HAP-1 (cell line): ENCODE results near the gene PODNL1.
A peak's percentile ranks its signal among the peaks of the same experiment; 100 is the strongest.
"Not testable (repeated sequence)": the region's sequence is repeated elsewhere in the genome, so short reads cannot be mapped to it uniquely, and the experiment has no call there.

Experiments
- DNase-seq, 2 experiments: peaks; one replicate each; pipeline ENCODE4 v3.0.0-alpha.2; 2016 to 2020; ENCODE audit warnings: low spot score in 2 of 2
- H3K27me3 ChIP-seq: fragments of 250-450 bp; sonication (Bioruptor Pico); 2 replicates; pipeline ENCODE4 v1.5.1; 2020; ENCODE audit warnings: low read depth, mild to moderate bottlenecking, moderate library complexity
- H3K36me3 ChIP-seq: fragments of 250-450 bp; sonication (Bioruptor Pico); replicated peaks from 2 replicates; pipeline ENCODE4 v1.5.1; 2020; ENCODE audit warnings: mild to moderate bottlenecking
- H3K4me1 ChIP-seq: fragments of 250-450 bp; sonication (Bioruptor Pico); 2 replicates; pipeline ENCODE4 v1.5.1; 2020; ENCODE audit warnings: mild to moderate bottlenecking
- H3K4me3 ChIP-seq: fragments of 250-450 bp; sonication (Bioruptor Pico); 2 replicates; pipeline ENCODE4 v1.5.1; 2020; ENCODE audit warnings: mild to moderate bottlenecking, moderate library complexity
- H3K9me3 ChIP-seq: fragments of 250-450 bp; sonication (Bioruptor Pico); 2 replicates; pipeline ENCODE4 v1.5.1; 2020; ENCODE audit warnings: mild to moderate bottlenecking, moderate library complexity
- in situ Hi-C: fragments of 300-500 bp; cut with MboI; formaldehyde crosslinking; loops from 3 replicates; pipeline ENCODE4 v1.14.3; 2020; ENCODE audit warnings: low sequenced_read_pairs, inconsistent platforms, mixed read lengths

The PODNL1 gene

GRCh38 chr19:13932911-13933393 is 5.3 kb downstream of the PODNL1 start:
- H3K9me3 ChIP-seq: no peaks in the 10 kb centered on the region
- in situ Hi-C loops: no loop called here
- no peaks in the 10 kb centered on the region for H3K27me3 ChIP-seq
- H3K36me3 ChIP-seq: peaks cover 3% of the 10 kb centered on the region; the same call in 1 of the 2 replicates
- no peaks in the 10 kb centered on the region for H3K4me1 ChIP-seq
- no peak overlapping the region for H3K4me3 ChIP-seq
- DNase-seq: no peak

DNA sequence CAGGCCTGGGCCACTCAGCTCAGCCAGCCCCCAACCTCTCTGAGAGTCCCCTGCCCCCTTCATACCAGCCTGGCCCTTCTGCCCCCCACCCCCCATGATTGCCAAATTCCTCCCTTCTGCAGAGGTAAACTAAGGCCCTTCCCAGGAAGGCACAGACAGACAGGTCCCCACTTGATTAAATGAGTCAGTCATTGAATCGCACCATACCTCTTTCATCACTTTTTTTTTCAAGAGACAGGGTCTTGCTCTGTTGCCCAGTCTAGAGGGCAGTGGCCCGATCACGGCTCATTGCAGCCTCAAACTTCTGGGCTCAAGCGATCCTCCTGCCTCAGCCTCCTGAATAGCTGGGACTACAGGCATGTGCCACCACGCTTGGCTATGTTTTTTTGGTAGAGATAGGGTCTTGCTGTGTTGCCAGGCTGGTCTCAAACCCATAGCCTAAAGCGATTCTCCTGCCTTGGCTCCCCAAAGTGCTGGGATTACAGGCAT is 6.0 kb downstream of the PODNL1 start:
- in situ Hi-C loops: no loop called here
- H3K4me1 ChIP-seq: no peaks in the 10 kb centered on the region
- no peak for DNase-seq
- no peaks in the 10 kb centered on the region for H3K27me3 ChIP-seq
- no peaks in the 10 kb centered on the region for H3K9me3 ChIP-seq
- peaks cover 6% of the 10 kb centered on the region; the same call in 1 of the 2 replicates for H3K36me3 ChIP-seq
- no peak overlapping the region for H3K4me3 ChIP-seq

- H3K27me3 ChIP-seq: no peaks in the 10 kb centered on the region
- peaks cover 11% of the 10 kb centered on the region for H3K36me3 ChIP-seq
- H3K4me1 ChIP-seq: no peaks in the 10 kb centered on the region
- in situ Hi-C loops: no loop called here
- DNase-seq: no peak
- H3K4me3 ChIP-seq: no peak overlapping the region
- H3K9me3 ChIP-seq: no peaks in the 10 kb centered on the region
Measured at GRCh38 chr19:13931391-13932148, 6.6 kb downstream of the PODNL1 start.

GRCh38 chr19:13930402-13930801 is 7.8 kb downstream of the PODNL1 start:
- in situ Hi-C loops: no loop called here
- no peaks in the 10 kb centered on the region for H3K27me3 ChIP-seq
- no peaks in the 10 kb centered on the region for H3K4me1 ChIP-seq
- H3K4me3 ChIP-seq: no peak overlapping the region
- H3K9me3 ChIP-seq: no peaks in the 10 kb centered on the region
- DNase-seq: no peak
- peaks cover 18% of the 10 kb centered on the region for H3K36me3 ChIP-seq

DNA sequence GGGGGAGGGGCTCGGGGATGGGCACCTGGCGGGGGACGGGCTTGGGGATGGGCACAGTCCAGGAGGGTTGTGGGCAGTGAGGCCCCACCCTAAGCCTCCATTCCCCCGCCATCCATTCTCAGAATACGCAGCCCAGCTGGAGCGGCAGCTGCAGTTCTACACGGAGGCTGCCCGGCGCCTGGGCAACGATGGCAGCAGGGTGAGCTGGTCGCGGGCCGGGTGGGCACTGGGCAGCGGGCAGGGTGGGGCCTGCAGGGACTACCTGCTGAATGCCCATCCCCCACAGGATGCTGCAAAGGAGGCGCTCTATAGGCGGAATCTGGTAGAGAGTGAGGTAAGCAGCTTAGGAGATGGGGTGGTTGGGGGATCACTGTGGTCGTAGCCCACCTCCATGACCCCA is 8.3 kb downstream of the PODNL1 start:
- Histone ChIP-seq H3K4me1 (no peaks in the 10 kb centered on the region), H3K4me3 (no peak overlapping the region), H3K36me3 (peaks cover 22% of the 10 kb centered on the region), H3K27me3 (no peaks in the 10 kb centered on the region), H3K9me3 (no peaks in the 10 kb centered on the region)
- in situ Hi-C loops: no loop called here
- DNase-seq: no peak

DNA sequence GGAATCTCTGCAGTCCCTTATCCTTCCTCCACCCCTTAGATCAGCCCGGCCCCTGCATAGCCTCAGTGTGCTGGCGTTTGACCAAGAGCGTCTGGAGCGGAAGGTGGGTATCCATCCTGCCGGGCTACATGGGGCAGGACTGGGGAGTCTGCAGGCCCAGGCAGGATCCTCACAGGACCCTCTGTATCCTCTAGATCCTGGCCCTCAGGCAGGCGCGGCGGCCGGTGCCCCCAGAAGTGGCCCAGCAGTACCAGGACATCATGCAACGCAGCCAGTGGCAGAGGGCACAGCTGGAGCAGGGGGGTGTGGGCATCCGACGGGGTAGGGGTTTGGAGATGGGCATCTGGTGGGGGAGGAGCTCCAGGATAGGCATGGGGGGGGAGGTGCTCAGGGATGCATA is 8.9 kb downstream of the PODNL1 start:
- Histone ChIP-seq H3K4me1 (no peaks in the 10 kb centered on the region), H3K4me3 (no peak overlapping the region), H3K36me3 (peaks cover 28% of the 10 kb centered on the region), H3K9me3 (no peaks in the 10 kb centered on the region), H3K27me3 (no peaks in the 10 kb centered on the region)
- DNase-seq: no peak
- in situ Hi-C loops: no loop called here

DNA sequence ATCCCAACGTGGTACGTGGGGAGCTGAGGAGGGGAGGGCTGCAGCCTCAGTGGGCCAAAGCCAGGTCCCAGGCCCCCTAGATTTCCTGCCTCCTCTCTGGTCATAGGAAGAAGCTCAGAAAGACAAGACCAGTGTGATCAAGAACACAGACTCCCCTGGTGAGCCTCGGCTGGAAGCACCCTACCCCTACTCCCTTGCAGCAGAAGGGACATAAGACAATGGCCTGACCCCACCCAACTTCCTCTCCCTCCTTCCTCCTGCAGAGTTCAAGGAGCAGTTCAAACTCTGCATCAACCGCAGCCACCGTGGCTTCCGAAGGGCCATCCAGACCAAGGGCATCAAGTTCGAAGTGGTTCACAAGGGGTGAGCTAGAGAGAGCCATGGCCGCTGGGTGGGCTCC is 11.5 kb downstream of the PODNL1 start:
- Histone ChIP-seq H3K27me3 (no peaks in the 10 kb centered on the region), H3K4me3 (no peak overlapping the region), H3K9me3 (no peaks in the 10 kb centered on the region), H3K36me3 (peaks cover 51% of the 10 kb centered on the region), H3K4me1 (no peaks in the 10 kb centered on the region)
- no peak for DNase-seq
- in situ Hi-C loops: no loop called here

DNA sequence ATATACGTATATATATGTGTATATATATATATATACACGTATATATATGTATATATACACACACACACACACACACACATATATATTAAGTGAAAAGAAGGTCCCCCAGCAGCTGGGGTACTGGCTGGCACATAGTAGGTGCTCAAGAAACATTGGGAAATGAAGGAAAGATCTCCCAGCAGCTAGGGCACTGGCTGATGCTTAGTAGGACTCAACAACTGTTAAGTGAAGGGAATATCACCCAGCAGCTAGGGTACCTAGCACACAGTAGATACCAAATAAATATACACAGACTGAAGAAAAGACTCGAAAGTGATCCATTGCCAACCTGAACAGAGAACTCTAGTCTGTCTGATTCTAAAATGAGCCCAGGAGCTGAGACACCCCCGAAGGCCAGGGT is 12.2 kb downstream of the PODNL1 start:
- no peak overlapping the region for H3K4me3 ChIP-seq
- no peaks in the 10 kb centered on the region for H3K27me3 ChIP-seq
- DNase-seq: no peak
- in situ Hi-C loops: no loop called here
- no peaks in the 10 kb centered on the region for H3K9me3 ChIP-seq
- no peaks in the 10 kb centered on the region for H3K4me1 ChIP-seq
- peaks cover 58% of the 10 kb centered on the region for H3K36me3 ChIP-seq

- H3K36me3 ChIP-seq: peaks cover 78% of the 10 kb centered on the region
- DNase-seq: no peak
- no peaks in the 10 kb centered on the region for H3K4me1 ChIP-seq
- in situ Hi-C loops: no loop called here
- no peak overlapping the region for H3K4me3 ChIP-seq
- H3K27me3 ChIP-seq: no peaks in the 10 kb centered on the region
- no peaks in the 10 kb centered on the region for H3K9me3 ChIP-seq
Measured at GRCh38 chr19:13923194-13923987, 14.8 kb downstream of the PODNL1 start.

DNA sequence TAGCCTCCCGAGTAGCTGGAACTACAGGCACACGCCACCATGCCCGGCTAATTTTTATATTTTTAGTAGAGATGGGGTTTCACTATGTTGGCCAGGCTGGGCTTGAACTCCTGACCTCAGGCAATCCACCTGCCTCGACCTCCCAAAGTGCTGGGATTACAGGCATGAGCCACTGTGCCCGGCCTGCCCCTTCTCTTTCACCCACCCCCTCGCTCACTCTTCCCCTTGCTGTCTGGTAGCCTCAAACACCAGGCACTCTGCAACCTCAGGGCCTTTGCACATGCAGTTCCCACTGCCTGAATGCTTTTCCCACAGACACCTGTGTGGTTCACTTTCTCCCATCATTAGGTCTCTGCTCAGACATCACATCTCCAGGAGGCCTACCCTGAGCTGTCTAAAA is 16.1 kb downstream of the PODNL1 start:
- H3K27me3 ChIP-seq, H3K4me1 ChIP-seq, in situ Hi-C loops, H3K9me3 ChIP-seq, DNase-seq, H3K4me3 ChIP-seq: not testable (repeated sequence)
- peaks cover 75% of the 10 kb centered on the region for H3K36me3 ChIP-seq

DNA sequence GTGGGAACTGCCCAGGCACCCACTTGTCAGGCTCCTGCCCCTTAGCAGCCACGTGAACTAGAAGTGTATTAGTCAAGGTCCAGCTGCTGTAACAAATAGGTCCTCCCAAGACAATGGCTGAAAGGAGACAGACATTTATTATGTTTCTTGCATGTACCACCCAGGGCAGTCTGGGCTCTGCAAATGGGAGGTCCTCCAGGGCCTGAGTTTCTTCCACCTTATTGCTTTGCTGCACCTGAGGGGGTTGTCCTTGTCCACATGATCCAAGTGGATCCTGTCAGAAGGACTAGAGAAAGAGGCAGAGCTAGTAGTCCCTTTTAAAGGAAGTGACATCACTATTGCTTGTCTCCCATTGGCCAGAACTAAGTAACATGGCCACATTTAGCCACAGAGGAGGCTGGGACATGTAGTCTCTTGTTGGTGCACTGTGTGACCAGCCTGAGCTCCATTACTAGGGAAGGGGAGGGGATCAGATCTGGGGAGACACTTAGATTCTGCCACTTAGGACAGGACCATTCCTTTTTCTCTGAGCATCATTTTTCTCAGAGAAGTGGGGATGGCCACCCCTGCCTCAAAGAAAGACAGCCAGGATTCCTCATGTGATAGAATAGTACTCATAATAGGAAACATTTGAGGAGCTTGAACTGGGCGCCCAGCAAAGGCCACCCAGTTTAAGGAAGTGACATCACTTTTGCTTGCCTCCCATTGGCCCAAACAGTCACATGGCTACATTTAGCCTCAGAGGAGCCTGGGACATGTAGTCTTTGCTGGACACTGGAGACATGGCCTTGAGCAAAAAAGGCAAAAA is 17.1 kb downstream of the PODNL1 start:
- peak; percentile 50 to 63 for DNase-seq
- no peaks in the 10 kb centered on the region for H3K9me3 ChIP-seq
- no peaks in the 10 kb centered on the region for H3K4me1 ChIP-seq
- H3K4me3 ChIP-seq: no peak overlapping the region
- H3K27me3 ChIP-seq: no peaks in the 10 kb centered on the region
- peaks cover 71% of the 10 kb centered on the region for H3K36me3 ChIP-seq
- in situ Hi-C loops: no loop called here

GRCh38 chr19:13920524-13920923 is 17.7 kb downstream of the PODNL1 start:
- Histone ChIP-seq H3K4me1 (no peaks in the 10 kb centered on the region), H3K36me3 (peaks cover 72% of the 10 kb centered on the region), H3K27me3 (no peaks in the 10 kb centered on the region), H3K4me3 (no peak overlapping the region), H3K9me3 (no peaks in the 10 kb centered on the region)
- DNase-seq: no peak
- in situ Hi-C loops: no loop called here

- Histone ChIP-seq H3K27me3 (no peaks in the 10 kb centered on the region), H3K4me3 (no peak overlapping the region), H3K36me3 (peaks cover 67% of the 10 kb centered on the region), H3K9me3 (no peaks in the 10 kb centered on the region), H3K4me1 (no peaks in the 10 kb centered on the region)
- in situ Hi-C loops: no loop called here
- no peak for DNase-seq
Measured at GRCh38 chr19:13918726-13919411, 19.3 kb downstream of the PODNL1 start.
